ENCODE results near the gene ZNF662.

The ZNF662 gene

GRCh38 chr3:42887084-42887483 is 18.9 kb upstream of the ZNF662 start:
- no peak for DNase-seq (ENCODE audit: low spot score)

GRCh38 chr3:42891042-42891441 is 14.9 kb upstream of the ZNF662 start:
- no peak for DNase-seq (ENCODE audit: low spot score)

- no peak for DNase-seq (ENCODE audit: low spot score)
Measured at GRCh38 chr3:42892169-42892568, 13.8 kb upstream of the ZNF662 start.

- DNase-seq (ENCODE audit: low spot score) = no peak
Measured at GRCh38 chr3:42892807-42893206, 13.1 kb upstream of the ZNF662 start.

GRCh38 chr3:42894698-42895579 is 11.0 kb upstream of the ZNF662 start:
- DNase-seq (ENCODE audit: low spot score) = no peak

- DNase-seq (ENCODE audit: low spot score) = no peak
Measured at GRCh38 chr3:42895580-42895868, 10.4 kb upstream of the ZNF662 start.

GRCh38 chr3:42898896-42899675 is 6.9 kb upstream of the ZNF662 start:
- DNase-seq (ENCODE audit: low spot score) = no peak

- DNase-seq (ENCODE audit: low spot score) = no peak
Measured at GRCh38 chr3:42900226-42901072, 5.5 kb upstream of the ZNF662 start.

- no peak for DNase-seq (ENCODE audit: low spot score)
Measured at GRCh38 chr3:42901073-42901415, 4.9 kb upstream of the ZNF662 start.

- no peak for DNase-seq (ENCODE audit: low spot score)
Measured at GRCh38 chr3:42902257-42902656, 3.7 kb upstream of the ZNF662 start.

- DNase-seq (ENCODE audit: low spot score) = no peak
Measured at GRCh38 chr3:42904076-42904475, 1.9 kb upstream of the ZNF662 start.

GRCh38 chr3:42905740-42906069 is 237 bp upstream of the ZNF662 start:
- no peak for DNase-seq (ENCODE audit: low spot score)

GRCh38 chr3:42906848-42907183 is 874 bp downstream of the ZNF662 start:
- no peak for DNase-seq (ENCODE audit: low spot score)

- no peak for DNase-seq (ENCODE audit: low spot score)
Measured at GRCh38 chr3:42908675-42909074, 2.7 kb downstream of the ZNF662 start.

- DNase-seq (ENCODE audit: low spot score) = no peak
Measured at GRCh38 chr3:42911551-42911950, 5.6 kb downstream of the ZNF662 start.

- no peak for DNase-seq (ENCODE audit: low spot score)
Measured at GRCh38 chr3:42914771-42915515, 9.0 kb downstream of the ZNF662 start.

GRCh38 chr3:42923606-42924005 is 17.7 kb downstream of the ZNF662 start:
- DNase-seq (ENCODE audit: low spot score) = no peak

GRCh38 chr3:42926310-42926709 is 20.4 kb downstream of the ZNF662 start:
- DNase-seq (ENCODE audit: low spot score) = no peak

- no peak for DNase-seq (ENCODE audit: low spot score)
Measured at GRCh38 chr3:42934111-42934510, 28.2 kb downstream of the ZNF662 start.

- no peak for DNase-seq (ENCODE audit: low spot score)
Measured at GRCh38 chr3:42934910-42935309, 29.0 kb downstream of the ZNF662 start.

- no peak for DNase-seq (ENCODE audit: low spot score)
Measured at GRCh38 chr3:42935472-42935871, 29.5 kb downstream of the ZNF662 start.
